Activated naive CD8-positive, alpha-beta T cell treated with anti-CD3 and anti-CD28 coated beads, Interleukin-2, amount 50 U/mL, for 24 hours (primary cell): Measurements from ENCODE around the gene IL19.

Experiments used
- ATAC-seq: fragments of 150-1000 bp; cut with Tn5 transposase; one replicate; pipeline ENCODE4 v1.10.0; 2021
- DNase-seq: peaks from one replicate; pipeline ENCODE4 v3.0.0; 2021
- H3K27ac Mint-ChIP-seq: one replicate; pipeline ENCODE4 v1.8.0; 2021; ENCODE audit warnings: mild to moderate bottlenecking, mixed read lengths
- H3K27me3 Mint-ChIP-seq: one replicate; pipeline ENCODE4 v1.8.0; 2021; ENCODE audit warnings: mixed read lengths
- H3K36me3 Mint-ChIP-seq: one replicate; pipeline ENCODE4 v1.8.0; 2021; ENCODE audit warnings: low read depth, mixed read lengths
- H3K4me1 Mint-ChIP-seq: one replicate; pipeline ENCODE4 v1.8.0; 2021; ENCODE audit warnings: mixed read lengths
- H3K4me3 Mint-ChIP-seq: one replicate; pipeline ENCODE4 v1.8.0; 2021; ENCODE audit warnings: mild to moderate bottlenecking, moderate library complexity, mixed read lengths
- H3K9me3 Mint-ChIP-seq: one replicate; pipeline ENCODE4 v1.8.0; 2021; ENCODE audit warnings: mixed read lengths

The IL19 gene

DNA sequence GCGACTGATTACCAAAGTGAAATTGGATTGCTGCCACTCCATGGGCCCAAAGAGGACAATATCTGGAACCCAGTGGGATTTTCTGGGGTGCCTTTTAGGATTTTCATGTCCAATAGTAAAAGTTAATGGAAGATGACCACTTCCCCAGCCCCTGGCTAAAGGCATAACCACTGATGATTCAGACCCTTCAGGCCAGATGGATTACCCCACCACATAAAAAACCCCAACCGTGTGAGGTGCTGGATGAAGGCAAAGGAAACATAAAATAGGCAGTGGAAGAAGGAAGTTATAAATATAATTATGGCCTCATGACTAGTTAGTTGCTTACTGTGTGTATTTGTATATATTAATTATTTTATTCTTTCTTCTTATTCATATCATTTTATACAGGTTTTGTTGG lies 41.9 kb downstream of the IL19 start:
- H3K36me3 Mint-ChIP-seq, result peaks cover 2% of the 10 kb centered on the region
- H3K27me3 Mint-ChIP-seq, result no peaks in the 10 kb centered on the region
- H3K4me3 Mint-ChIP-seq, result no peak overlapping the region
- no peak for ATAC-seq
- peaks cover 44% of the 10 kb centered on the region for H3K4me1 Mint-ChIP-seq
- DNase-seq, result no peak
- peaks cover 16% of the 10 kb centered on the region for H3K9me3 Mint-ChIP-seq
- no peak overlapping the region for H3K27ac Mint-ChIP-seq

DNA sequence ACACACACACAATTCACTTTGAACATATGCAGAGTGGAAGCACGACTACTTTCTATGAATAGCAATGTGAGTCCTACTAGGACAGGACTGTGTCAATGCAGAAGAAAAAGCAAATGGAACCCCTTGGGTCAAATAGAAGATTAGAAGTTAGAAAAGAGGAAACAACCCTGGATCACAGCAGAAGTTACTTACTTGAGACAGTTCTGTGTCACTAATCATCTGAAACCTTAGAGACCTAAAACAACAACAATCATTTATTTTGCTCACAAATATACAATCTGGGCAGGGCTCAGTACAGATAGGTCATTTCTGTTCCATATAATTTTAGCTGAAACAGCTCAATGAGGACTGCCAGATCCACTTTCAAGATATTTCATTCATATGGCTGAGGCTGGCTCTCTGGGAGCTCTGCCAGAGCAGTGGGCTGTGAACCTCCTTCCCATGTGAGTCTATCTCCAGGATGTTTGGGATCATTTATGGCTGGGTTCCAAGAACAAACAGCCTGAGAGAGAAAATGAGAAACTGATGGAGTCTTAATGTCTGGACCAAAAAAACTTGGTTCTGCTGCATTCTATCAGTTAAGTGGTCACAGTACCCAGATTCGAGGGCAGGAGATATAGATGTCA lies 44.3 kb downstream of the IL19 start:
- H3K27ac Mint-ChIP-seq, result no peak overlapping the region
- ATAC-seq (no peak), DNase-seq (no peak)
- H3K36me3 Mint-ChIP-seq, result peaks cover 2% of the 10 kb centered on the region
- no peaks in the 10 kb centered on the region for H3K27me3 Mint-ChIP-seq
- H3K9me3 Mint-ChIP-seq, result peaks cover 16% of the 10 kb centered on the region
- H3K4me3 Mint-ChIP-seq, result no peak overlapping the region
- H3K4me1 Mint-ChIP-seq, result peaks cover 36% of the 10 kb centered on the region

DNA sequence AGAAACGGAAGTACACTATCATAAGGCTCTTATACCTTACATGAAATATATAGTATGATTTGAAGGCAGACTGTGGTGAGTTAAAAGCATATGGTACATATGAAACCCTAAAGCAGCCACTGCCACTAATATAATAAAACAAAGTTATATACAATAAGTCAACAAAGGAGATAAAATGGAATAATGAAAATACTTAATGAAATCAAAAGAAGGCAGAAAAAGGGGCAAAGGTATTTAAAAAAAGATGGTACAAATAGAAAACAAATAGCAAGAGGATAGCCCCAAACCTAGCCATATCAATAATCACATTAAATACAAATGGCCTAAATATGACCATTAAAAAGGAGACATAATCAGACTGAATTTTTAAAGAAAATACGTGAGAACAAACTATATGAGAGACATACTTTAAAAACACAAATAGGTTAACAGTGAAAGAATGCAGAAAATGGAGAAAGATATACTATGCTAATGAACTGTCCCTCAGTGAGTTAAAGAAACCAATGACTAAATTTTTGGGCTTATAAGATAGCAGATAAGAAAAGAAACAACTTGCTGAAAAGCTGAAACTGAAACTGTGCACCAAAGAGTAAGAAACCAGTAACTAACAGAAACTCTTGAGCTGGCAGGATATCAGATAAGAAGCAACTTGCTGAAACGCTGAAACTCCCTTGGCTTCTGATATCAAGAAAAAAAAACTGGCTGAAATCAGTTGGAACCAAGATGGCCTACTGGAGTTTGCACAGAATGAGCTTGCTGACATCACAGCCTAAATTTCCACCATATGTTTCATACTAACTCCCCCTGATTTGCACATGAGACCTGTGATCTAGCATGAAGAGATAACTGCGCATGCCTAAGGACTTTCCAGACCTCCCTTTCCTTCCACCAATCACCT lies 46.1 kb downstream of the IL19 start:
- no peak for DNase-seq
- Mint-ChIP-seq H3K9me3 (peaks cover 16% of the 10 kb centered on the region), H3K36me3 (peaks cover 2% of the 10 kb centered on the region), H3K27me3 (no peaks in the 10 kb centered on the region), H3K4me3 (peak overlapping the region; percentile 24), H3K4me1 (peaks cover 36% of the 10 kb centered on the region), H3K27ac (peak overlapping the region; percentile 85)
- ATAC-seq, result peak; percentile 94

DNA sequence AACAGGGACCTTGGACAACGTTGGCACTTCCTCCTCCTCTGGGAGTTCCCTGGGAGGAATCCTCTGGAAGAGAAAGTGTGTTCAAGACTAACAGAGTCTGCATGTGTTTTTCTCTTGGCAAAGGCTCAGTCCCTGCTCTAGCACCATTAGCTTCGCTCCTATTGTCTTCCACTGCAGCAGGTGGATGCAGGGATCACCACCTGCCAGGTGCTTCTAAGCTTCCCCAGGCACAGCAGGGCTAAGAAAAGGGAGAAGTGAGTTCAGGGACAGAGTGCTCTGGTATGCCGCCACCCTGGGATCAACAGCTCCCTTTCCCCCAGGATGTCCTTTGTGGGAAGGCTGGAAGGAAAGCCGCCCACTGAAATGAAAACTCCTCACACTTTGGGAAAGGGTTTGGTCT lies 50.9 kb downstream of the IL19 start:
- no peaks in the 10 kb centered on the region for H3K9me3 Mint-ChIP-seq
- DNase-seq (no peak), ATAC-seq (no peak)
- no peak overlapping the region for H3K27ac Mint-ChIP-seq
- H3K36me3 Mint-ChIP-seq, result no peaks in the 10 kb centered on the region
- H3K4me1 Mint-ChIP-seq, result peaks cover 18% of the 10 kb centered on the region
- no peaks in the 10 kb centered on the region for H3K27me3 Mint-ChIP-seq
- no peak overlapping the region for H3K4me3 Mint-ChIP-seq

DNA sequence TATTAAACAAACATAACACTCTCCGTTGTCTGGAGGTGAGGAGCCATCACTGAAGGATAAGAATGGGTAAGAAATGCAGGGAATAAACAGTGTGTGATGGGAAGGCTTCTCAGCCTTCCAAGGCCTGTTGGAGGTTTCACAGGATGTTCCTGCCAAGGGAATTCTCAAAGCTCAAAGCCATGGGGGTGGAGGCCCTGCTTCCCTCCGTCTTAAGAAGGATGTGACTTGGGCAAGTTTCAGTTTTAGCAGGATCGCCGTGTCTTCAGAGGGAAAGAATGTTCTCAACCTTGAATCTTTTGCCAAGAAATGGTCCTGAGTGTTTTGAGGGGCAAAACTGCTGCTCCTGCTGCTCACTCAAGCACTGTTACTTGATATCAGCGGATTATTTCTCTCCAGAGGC lies 53.2 kb downstream of the IL19 start:
- no peak for DNase-seq
- Mint-ChIP-seq H3K9me3 (no peaks in the 10 kb centered on the region), H3K27me3 (no peaks in the 10 kb centered on the region), H3K36me3 (no peaks in the 10 kb centered on the region), H3K4me1 (peaks cover 11% of the 10 kb centered on the region), H3K4me3 (no peak overlapping the region), H3K27ac (no peak overlapping the region)
- no peak for ATAC-seq

DNA sequence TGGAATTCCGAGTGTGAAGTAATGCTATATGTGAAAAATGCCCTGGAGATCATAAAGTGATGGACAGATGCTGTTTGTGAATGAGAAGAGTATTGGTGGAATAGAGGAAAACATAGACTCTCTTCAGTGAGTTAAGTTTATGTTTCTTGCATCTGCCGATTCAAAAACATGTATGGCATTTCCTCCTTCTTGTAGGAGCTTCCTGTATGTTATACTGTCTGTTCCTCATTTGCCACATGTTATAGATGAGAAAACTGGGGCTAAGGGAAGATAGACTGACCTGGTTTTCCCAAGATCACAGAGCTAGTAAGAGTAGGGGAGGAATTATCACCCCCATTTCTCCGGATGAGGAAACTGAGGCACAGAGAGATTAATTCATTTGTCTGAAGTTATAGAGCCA lies 53.8 kb downstream of the IL19 start:
- no peak for DNase-seq

DNA sequence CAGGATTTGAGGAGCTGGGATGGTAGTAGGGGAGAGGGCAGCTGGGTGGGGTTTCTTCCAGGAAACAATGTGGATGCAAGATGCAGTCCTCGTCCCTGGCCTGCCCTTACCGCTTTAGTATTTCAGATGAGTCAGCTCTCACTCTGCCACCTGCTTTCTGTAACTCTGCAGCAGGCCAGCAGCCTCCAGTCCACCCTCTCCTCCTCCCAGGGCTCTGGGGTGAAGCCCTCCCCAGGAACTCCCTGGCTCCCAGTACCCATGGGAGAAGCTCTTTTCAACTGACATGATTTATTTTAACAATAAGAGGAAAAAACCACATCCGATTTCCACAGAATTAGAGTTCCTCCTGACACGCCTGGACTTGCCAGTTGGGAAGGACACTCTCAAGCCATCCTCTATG lies 55.8 kb downstream of the IL19 start:
- no peak for DNase-seq
- Mint-ChIP-seq H3K27me3 (no peaks in the 10 kb centered on the region), H3K9me3 (no peaks in the 10 kb centered on the region), H3K4me1 (peaks cover 28% of the 10 kb centered on the region), H3K36me3 (no peaks in the 10 kb centered on the region), H3K4me3 (no peak overlapping the region), H3K27ac (no peak overlapping the region)
- no peak for ATAC-seq

More for the DNA sequence above, 53.8 kb downstream of the IL19 start:
- no peak overlapping the region for H3K4me3 Mint-ChIP-seq
- no peak for ATAC-seq
- H3K9me3 Mint-ChIP-seq, result no peaks in the 10 kb centered on the region
- H3K27ac Mint-ChIP-seq, result no peak overlapping the region
- no peaks in the 10 kb centered on the region for H3K27me3 Mint-ChIP-seq
- peaks cover 17% of the 10 kb centered on the region for H3K4me1 Mint-ChIP-seq
- no peaks in the 10 kb centered on the region for H3K36me3 Mint-ChIP-seq

DNA sequence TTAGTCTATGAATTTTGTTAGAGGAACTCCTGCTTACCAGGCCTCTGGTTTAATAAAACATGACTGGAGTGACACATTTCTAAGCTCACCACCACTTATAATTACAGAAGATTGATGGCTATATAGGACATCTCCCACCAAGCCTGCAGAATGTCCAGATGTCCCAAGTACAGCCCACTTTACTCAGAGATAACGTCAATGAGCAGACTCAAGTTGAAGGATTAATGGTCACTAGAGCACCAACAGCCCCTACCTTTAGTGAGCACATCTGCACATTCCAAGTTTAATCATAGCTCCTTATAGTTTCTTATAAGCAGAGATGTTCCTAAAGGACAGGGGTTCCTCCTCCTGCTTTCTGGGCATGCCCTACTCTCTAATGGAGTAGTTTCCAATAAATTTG lies 57.5 kb downstream of the IL19 start:
- Mint-ChIP-seq H3K9me3 (no peaks in the 10 kb centered on the region), H3K27me3 (no peaks in the 10 kb centered on the region), H3K4me3 (no peak overlapping the region), H3K36me3 (no peaks in the 10 kb centered on the region), H3K4me1 (peaks cover 36% of the 10 kb centered on the region), H3K27ac (no peak overlapping the region)
- DNase-seq (no peak), ATAC-seq (no peak)

DNA sequence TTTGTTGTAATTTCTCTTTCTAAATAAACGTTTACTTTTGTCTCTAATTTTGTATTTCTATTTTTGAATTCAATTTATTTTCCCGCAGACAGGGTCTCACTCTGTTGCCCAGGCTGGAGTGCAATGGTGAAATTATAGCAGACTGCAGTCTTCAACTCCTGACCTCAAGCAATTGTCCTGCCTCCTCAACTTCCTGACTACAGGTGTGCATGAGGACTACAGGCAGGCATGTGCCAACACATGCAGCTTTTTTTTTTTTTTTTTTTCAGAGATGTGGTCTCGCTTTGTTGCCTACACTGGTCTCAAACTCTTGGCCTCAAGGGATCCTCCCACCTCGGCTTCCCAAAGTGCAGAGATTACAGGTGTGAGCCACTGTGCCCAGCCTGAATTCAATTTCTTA lies 58.2 kb downstream of the IL19 start:
- no peaks in the 10 kb centered on the region for H3K9me3 Mint-ChIP-seq
- no peaks in the 10 kb centered on the region for H3K36me3 Mint-ChIP-seq
- DNase-seq (no peak), ATAC-seq (no peak)
- H3K4me1 Mint-ChIP-seq, result peaks cover 42% of the 10 kb centered on the region
- H3K27me3 Mint-ChIP-seq, result no peaks in the 10 kb centered on the region
- no peak overlapping the region for H3K27ac Mint-ChIP-seq
- H3K4me3 Mint-ChIP-seq, result no peak overlapping the region

DNA sequence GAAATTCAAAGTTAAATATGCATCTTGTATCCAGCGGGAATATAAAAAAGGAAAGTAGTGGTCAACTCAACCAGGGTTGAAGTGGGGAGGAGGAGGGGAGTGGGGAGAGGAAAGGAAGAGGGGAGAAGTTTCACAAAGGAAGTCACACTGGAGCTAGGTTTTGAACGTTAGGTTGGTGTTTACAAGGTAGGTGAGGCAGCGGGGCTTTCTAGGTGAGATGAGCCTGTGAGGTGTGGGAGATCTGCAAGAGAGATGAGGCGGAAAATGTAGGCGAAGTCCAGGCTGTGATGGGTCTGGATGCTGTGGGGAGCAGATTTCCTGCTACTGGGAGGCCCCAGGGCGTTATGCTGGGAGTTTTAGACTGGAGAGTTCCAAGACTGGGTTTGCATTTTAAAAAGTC lies 58.7 kb downstream of the IL19 start:
- peaks cover 39% of the 10 kb centered on the region for H3K4me1 Mint-ChIP-seq
- no peaks in the 10 kb centered on the region for H3K36me3 Mint-ChIP-seq
- no peak overlapping the region for H3K4me3 Mint-ChIP-seq
- ATAC-seq, result peak; percentile 18
- H3K27me3 Mint-ChIP-seq, result no peaks in the 10 kb centered on the region
- H3K27ac Mint-ChIP-seq, result peak overlapping the region; percentile 48
- DNase-seq, result no peak
- H3K9me3 Mint-ChIP-seq, result no peaks in the 10 kb centered on the region

DNA sequence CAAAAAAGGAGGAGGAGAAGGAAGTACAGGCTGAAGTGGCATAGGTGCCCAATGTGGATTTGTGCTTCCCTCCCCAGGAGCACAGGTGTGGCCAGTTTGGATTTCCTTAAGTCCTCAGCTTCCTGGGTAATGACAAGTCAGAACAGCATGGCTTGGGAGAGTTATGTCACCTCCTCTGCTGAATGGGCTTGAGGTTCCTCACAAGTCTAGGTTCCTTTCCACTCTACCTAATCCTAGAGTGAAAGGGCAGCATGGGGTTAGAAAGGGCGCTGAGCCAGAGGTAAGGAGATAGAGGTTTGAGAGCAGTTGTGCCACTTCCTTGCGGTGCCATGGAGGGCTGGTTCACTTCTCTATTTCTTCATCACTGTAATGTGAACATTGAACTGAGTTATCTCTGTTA lies 59.3 kb downstream of the IL19 start:
- no peaks in the 10 kb centered on the region for H3K36me3 Mint-ChIP-seq
- ATAC-seq, result peak; percentile 62
- peak overlapping the region; percentile 48 for H3K27ac Mint-ChIP-seq
- DNase-seq, result no peak
- H3K4me3 Mint-ChIP-seq, result no peak overlapping the region
- no peaks in the 10 kb centered on the region for H3K27me3 Mint-ChIP-seq
- no peaks in the 10 kb centered on the region for H3K9me3 Mint-ChIP-seq
- H3K4me1 Mint-ChIP-seq, result peaks cover 37% of the 10 kb centered on the region

DNA sequence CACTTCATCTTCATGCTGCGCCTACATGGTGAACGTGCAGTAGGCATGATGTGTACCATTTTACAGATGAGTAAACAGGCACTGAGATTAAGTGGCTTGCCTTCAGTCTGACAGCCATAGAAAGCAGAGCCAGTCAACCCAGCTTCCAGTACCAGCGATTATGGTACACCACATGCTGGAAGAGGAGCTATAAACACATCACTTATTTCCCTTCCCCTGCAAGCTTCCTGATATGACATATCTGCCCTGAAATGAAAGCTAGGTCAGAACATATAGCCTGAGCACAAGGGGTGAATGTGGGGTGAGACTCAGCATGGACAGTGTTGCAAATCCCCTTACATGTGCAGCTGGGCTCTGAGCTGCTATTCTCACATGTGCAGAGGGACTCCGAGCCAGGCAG lies 61.1 kb downstream of the IL19 start:
- no peaks in the 10 kb centered on the region for H3K9me3 Mint-ChIP-seq
- no peak overlapping the region for H3K4me3 Mint-ChIP-seq
- H3K36me3 Mint-ChIP-seq, result no peaks in the 10 kb centered on the region
- peaks cover 37% of the 10 kb centered on the region for H3K4me1 Mint-ChIP-seq
- no peak for DNase-seq
- no peak overlapping the region for H3K27ac Mint-ChIP-seq
- H3K27me3 Mint-ChIP-seq, result no peaks in the 10 kb centered on the region
- no peak for ATAC-seq

DNA sequence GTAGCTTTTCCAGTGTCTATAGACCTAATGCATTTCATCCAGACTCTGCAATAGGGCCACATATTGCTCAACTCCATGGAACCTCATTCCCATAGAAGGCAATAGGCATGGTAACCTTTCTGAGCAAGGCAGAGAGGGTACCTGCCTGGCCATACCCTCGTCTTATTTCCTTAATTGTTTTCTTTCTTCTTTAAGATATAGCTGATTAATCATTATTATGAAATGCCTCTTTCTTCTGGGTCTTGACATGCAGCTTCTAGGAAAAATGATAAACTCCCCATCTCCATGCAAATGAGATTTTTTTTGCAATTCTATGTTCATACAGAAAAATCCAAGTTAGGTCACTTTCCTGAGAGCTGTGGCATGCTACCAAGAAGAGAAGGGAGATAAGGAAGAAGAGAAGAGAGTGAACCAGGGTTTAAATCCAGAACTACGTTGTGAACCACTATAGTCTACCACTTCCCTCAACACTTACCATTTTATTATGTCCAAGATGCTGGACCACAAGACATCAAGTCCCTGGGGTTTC lies 61.8 kb downstream of the IL19 start:
- peaks cover 37% of the 10 kb centered on the region for H3K4me1 Mint-ChIP-seq
- H3K27me3 Mint-ChIP-seq, result peaks cover 4% of the 10 kb centered on the region
- H3K9me3 Mint-ChIP-seq, result no peaks in the 10 kb centered on the region
- no peak overlapping the region for H3K27ac Mint-ChIP-seq
- no peaks in the 10 kb centered on the region for H3K36me3 Mint-ChIP-seq
- ATAC-seq (no peak), DNase-seq (no peak)
- no peak overlapping the region for H3K4me3 Mint-ChIP-seq

DNA sequence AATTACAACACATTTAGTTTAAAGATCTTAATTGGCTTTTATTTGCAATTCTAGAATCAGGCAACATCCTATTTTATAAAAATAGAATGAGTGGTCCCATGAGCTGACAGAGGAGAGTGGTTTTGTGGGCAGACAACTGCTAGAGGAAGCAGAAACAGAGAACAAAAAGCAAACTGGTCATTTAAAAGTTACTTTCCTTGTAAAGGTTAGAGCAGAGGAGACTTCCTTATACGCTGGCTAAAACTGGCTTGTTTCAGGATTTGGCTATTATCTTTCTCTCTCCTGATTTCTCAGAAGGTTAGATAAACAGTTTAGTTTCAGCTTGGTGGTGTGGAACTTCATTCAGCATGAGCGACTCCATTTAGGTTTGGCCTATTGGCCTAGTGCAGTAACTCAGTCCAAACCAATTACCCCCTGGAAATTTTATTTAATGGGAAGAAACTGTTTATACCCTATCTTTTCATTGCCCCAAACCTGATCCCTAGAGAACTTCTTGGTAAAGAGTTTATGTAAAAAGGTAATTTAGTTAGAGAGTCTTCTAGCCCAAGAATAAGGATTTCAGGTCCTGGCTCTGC lies 62.6 kb downstream of the IL19 start:
- peaks cover 36% of the 10 kb centered on the region for H3K4me1 Mint-ChIP-seq
- ATAC-seq, result no peak
- H3K27me3 Mint-ChIP-seq, result peaks cover 4% of the 10 kb centered on the region
- no peak overlapping the region for H3K4me3 Mint-ChIP-seq
- H3K36me3 Mint-ChIP-seq, result no peaks in the 10 kb centered on the region
- no peaks in the 10 kb centered on the region for H3K9me3 Mint-ChIP-seq
- no peak for DNase-seq
- H3K27ac Mint-ChIP-seq, result no peak overlapping the region

DNA sequence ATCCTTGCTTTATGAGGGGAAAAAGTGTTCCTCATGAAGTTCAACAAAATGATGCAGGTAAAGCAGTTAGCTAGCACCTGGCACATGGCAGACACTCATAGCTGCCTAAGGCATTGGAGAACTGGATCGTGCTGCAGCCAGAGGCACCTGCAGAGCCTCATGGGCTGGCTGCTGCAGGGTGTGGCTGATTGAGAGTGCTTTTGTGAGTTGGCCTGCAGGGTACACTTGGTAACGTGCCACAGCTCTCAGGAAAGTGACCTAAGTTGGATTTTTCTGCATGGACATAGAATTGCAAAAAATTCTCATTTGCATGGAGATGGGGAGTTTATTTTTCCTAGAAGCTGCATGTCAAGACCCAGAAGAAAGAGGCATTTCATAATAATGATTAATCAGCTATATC lies 63.2 kb downstream of the IL19 start:
- H3K27me3 Mint-ChIP-seq, result peaks cover 4% of the 10 kb centered on the region
- no peak for ATAC-seq
- DNase-seq, result no peak
- no peak overlapping the region for H3K4me3 Mint-ChIP-seq
- no peaks in the 10 kb centered on the region for H3K36me3 Mint-ChIP-seq
- H3K4me1 Mint-ChIP-seq, result peaks cover 31% of the 10 kb centered on the region
- no peaks in the 10 kb centered on the region for H3K9me3 Mint-ChIP-seq
- H3K27ac Mint-ChIP-seq, result no peak overlapping the region
